ENCODE measurements around the gene SLC26A1.

The SLC26A1 gene

DNA sequence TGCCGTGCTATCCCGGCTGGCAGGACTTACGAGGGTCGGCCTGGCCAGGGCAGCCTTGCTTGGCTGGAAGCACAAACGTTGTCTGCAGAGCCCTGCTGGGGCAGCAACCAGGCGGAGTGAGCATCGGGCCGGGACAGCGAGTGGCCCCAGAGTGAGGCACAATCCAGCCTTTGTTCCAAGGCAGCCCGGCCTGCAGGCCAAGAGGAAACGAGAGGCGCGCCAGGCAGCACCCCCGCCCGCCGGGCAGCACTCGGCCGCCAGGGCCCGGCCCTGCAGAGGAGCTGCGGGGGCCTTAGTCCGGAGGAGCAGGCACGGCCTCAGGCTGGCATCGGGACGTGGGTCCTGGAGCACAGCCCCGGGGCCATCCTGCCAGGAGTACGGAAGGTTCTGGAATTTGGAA, 42.3 kb upstream of the SLC26A1 start:
- TF ChIP-seq POLR2A (IDR thresholded peaks at IDR 0.05; ENCODE audit: low read depth, low read length), result no peak
- no peak for DNase-seq (ENCODE audit: insufficient read length)
- no peak for FAIRE-seq

DNA sequence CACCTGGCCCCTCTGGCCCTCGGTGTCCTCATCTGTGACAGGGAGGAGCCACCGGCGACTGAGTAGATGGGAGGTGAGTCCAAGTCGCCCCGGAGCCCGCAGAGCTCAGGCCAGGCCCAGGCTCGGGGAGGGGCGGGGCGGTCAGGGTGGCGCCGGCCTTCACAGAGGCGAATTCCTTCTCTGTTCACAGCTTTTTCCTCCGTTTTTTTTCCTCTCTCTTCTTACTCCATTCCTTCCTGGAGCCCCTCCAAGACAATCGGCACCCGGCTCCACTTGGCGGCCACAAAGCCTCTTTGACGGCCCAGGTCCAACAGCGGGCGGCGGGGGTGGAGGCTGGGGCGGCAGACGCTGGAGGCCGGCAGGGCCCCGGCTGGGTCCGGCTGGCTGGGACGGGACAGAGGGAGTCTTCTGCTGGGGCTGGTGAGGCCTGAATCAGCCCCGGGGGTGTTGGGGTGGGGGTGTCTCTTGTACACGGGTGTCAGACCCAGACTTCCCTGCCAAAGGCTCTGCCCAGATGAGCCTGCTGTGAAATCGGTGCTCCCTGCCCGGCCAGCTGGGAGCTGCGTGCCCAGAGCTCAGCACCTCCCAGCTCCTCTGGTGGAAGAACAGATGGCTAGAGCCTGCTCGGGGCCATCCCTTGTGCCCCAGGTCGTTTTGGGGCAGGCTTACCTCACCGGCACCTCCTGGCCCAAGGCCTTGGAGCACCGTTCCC, 40.8 kb upstream of the SLC26A1 start:
- TF ChIP-seq TAF1 (IDR thresholded peaks at IDR 0.05; ENCODE audit: borderline replicate concordance, low read depth, low read length) (no peak), POLR2AphosphoS5 (IDR thresholded peaks at IDR 0.05; ENCODE audit: low read depth, low read length) (no peak), POLR2A (IDR thresholded peaks at IDR 0.05; ENCODE audit: low read depth, low read length) (no peak)
- FAIRE-seq (no peak), DNase-seq (ENCODE audit: insufficient read length) (no peak)

DNA sequence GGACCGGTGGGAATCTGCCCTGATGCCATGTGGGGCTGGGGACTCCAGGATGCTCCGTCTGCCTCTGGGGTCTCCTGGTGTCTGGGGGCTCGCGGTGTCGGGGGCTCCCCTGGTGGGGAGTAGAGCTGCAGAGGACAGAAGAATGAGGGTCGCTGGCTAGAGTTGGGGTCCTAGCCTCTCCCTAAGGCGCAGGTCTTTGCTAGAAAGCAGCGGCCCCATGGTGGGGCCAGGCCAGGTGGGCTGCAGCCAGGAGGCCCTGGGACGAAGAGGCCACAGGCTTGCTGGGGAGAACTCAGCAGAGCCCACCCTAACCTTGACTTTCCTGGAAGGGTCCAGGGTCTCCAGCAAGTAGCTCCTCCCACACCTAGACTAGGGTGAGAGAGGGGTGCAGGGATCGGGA, 39.7 kb upstream of the SLC26A1 start:
- TF ChIP-seq POLR2A (IDR thresholded peaks at IDR 0.05; ENCODE audit: low read depth, low read length) (no peak), TAF1 (IDR thresholded peaks at IDR 0.05; ENCODE audit: borderline replicate concordance, low read depth, low read length) (no peak), POLR2AphosphoS5 (IDR thresholded peaks at IDR 0.05; ENCODE audit: low read depth, low read length) (no peak)
- no peak for FAIRE-seq
- DNase-seq (ENCODE audit: insufficient read length), result no peak

DNA sequence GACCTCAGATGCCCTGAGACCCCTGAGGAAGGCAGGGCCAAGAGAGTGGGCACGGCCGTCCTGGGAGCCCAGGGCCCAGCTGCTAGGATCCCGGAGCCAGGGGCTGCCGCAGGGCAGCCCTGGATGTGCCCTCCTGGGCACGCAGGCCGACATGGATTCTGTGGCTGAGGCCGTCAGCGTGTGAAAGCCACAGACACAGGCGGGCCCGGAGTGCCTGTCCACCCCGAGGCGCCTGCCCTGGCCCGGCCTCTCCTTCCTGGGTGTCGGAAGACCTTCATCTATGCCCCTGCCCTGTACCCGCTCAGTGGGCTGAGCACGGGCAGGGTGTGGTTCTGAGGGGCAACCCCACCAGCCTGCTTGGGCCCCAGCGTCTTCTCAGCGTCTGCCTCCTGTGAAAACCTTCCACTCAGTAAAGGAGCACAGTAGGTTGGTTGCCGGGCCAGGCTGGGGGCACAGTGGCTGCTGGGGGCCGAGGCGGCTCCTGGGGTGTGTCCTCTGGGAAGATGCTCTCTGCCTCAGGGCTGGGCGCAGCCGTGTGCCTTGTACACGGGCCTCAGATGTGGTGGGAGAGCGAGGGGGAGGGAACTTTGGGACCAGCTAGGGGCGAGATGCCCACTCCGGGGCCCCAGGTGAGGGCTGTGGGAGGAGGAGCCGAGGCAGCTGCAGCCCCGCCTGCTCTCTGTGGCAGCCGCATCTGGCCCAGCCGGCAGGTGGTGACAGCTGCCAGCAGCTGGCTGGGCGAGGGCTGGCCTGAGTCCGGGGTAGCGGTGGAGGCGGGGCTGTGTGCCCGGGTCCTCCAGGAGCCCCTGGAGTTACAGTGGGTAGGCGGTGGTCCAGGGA, 39.0 kb upstream of the SLC26A1 start:
- no peak for FAIRE-seq
- no peak for DNase-seq (ENCODE audit: insufficient read length)
- no peak for TF ChIP-seq TAF1 (IDR thresholded peaks at IDR 0.05; ENCODE audit: borderline replicate concordance, low read depth, low read length)
- no peak for TF ChIP-seq POLR2AphosphoS5 (IDR thresholded peaks at IDR 0.05; ENCODE audit: low read depth, low read length)
- TF ChIP-seq POLR2A (IDR thresholded peaks at IDR 0.05; ENCODE audit: low read depth, low read length), result no peak

DNA sequence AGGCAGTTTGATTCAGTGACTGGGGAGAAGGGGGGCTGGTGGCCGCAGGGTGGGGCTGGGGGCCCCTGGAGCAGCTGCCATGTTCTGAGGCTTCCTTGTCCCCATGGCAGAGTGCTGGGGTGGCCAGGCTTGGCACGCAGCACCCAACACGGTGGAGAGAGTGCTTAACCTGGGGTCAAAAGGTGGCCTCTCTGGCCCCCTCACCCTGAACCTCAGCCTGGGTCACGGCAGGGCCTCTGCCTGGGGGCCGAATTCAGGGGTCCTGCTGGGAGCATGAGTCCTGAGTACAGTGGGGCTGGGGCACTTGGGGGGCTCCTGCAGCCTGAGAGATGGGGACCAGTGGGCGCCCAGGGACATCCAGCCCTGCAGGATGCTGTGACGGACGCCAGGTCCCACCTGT, 38.1 kb upstream of the SLC26A1 start:
- no peak for FAIRE-seq
- TF ChIP-seq TAF1 (IDR thresholded peaks at IDR 0.05; ENCODE audit: borderline replicate concordance, low read depth, low read length) (no peak), POLR2AphosphoS5 (IDR thresholded peaks at IDR 0.05; ENCODE audit: low read depth, low read length) (no peak), POLR2A (IDR thresholded peaks at IDR 0.05; ENCODE audit: low read depth, low read length) (no peak)
- no peak for DNase-seq (ENCODE audit: insufficient read length)

DNA sequence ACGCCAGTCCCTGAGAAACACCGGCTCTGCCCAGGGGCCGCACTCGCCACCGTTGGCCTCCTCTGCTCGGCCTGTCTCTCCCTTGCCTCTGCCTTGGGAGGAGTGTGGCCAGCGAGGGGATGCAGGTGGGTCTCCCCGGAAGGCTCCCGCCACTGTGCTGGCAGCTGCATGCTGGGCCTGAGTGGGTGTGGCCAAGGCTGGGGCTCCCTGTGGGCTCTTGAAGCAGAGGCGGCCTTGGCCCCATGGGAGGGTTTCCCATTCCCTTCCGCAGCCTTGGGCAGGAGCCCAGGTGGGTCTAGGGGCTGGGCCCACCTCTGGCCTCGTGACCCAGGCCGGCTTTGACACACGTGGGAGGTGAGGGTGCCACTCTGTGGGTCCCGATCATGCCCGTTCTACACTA, 37.4 kb upstream of the SLC26A1 start:
- FAIRE-seq (no peak), DNase-seq (ENCODE audit: insufficient read length) (no peak)
- no peak for TF ChIP-seq TAF1 (IDR thresholded peaks at IDR 0.05; ENCODE audit: borderline replicate concordance, low read depth, low read length)
- TF ChIP-seq POLR2A (IDR thresholded peaks at IDR 0.05; ENCODE audit: low read depth, low read length), result no peak
- TF ChIP-seq POLR2AphosphoS5 (IDR thresholded peaks at IDR 0.05; ENCODE audit: low read depth, low read length), result no peak

DNA sequence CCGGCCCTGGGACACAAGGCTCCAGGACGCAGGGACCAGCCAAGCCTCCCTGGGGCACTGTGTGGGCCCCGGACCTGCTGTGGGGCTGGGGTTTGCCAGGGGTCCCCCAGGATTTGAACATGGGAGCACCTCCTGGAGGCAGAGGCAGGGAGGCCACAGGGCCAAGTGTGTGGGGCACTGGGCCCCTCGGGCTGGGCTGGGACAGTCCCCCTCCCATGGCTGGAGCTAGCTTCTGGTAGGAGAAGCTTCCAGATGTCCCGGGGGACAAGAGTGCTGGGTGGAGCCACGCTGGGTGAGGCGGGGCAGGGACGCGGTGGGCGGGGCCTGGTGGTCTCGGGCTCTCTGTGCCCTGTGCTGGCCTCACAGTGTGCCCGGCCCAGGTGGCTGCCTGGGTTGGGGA, 36.8 kb upstream of the SLC26A1 start:
- no peak for FAIRE-seq
- DNase-seq (ENCODE audit: insufficient read length), result no peak
- TF ChIP-seq POLR2A (IDR thresholded peaks at IDR 0.05; ENCODE audit: low read depth, low read length), result no peak
- TF ChIP-seq TAF1 (IDR thresholded peaks at IDR 0.05; ENCODE audit: borderline replicate concordance, low read depth, low read length), result no peak

DNA sequence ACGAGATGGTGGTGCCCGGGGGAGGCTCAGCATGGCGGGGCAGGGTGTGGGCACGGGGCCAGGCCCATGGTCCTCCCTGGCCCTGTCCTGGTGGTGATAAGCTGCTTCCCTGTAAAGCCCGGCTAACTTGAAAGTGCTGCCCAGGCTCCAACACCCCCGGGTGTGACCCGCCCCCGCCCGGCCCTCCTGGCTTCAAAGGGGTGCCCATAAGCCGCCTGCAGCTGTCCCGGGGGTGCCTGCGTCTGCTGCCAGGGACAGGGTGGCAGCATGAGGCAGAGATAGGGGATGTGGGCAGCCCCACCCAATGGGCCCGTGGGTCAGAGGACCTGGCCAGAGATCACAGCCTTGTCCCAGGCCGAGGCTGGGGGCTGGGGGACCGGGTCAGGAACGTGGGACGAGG, 36.3 kb upstream of the SLC26A1 start:
- DNase-seq (ENCODE audit: insufficient read length), result no peak
- TF ChIP-seq POLR2A (IDR thresholded peaks at IDR 0.05; ENCODE audit: low read depth, low read length) (no peak), POLR2AphosphoS5 (IDR thresholded peaks at IDR 0.05; ENCODE audit: low read depth, low read length) (no peak), TAF1 (IDR thresholded peaks at IDR 0.05; ENCODE audit: borderline replicate concordance, low read depth, low read length) (no peak)

DNA sequence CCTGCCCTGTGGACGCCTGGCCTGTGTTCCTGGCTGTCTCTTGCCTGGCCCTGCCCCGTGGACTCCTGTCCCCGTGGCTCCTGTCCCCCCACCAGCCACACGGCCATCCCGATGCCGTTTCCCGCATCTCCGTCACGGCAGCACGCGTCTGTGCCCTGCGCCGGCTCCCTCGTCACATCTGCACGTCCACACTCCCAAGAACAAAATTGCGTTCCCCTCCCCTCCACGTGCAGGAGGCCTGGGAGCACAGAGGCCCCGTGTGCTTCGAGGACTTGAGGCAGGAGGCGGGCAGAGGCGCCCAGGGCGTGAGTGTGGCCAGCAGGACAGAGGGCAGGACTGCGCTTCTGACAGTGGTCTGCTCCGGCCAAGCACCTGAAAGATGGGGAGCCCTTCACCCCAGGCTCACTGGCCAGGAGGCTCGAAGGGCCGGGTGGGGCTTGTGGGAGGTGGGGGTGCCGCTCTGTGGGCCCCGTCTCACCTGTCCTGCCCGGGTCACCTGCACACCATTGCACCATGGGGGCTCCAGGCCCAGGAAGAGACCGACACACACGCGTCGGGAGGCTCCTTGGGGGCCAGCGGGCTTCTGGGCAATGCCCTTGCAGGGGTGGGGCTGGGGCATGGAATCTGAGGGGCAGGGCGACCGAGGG, 35.5 kb upstream of the SLC26A1 start:
- DNase-seq (ENCODE audit: insufficient read length), result no peak
- TF ChIP-seq TAF1 (IDR thresholded peaks at IDR 0.05; ENCODE audit: borderline replicate concordance, low read depth, low read length) (no peak), POLR2A (IDR thresholded peaks at IDR 0.05; ENCODE audit: low read depth, low read length) (no peak)
- no peak for FAIRE-seq

More for the DNA sequence above, 36.3 kb upstream of the SLC26A1 start:
- no peak for FAIRE-seq

DNA sequence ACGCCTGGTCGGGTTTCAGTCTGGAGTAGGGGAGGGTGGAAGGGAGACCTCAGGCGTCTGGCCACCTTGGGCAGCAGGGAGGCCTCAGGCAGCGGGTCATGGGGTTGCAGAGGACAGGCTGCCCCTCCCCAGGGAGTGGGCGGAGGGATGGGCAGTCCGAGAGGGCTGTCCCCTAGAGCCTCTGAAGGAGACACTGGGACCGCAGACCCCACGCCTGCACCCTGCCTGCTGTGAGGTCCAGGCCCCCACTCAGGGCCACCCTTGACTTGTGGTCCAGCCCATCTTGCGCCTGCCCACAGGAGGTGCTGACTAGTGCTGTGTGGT, 34.7 kb upstream of the SLC26A1 start:
- no peak for DNase-seq (ENCODE audit: insufficient read length)
- FAIRE-seq, result no peak
- TF ChIP-seq POLR2AphosphoS5 (IDR thresholded peaks at IDR 0.05; ENCODE audit: low read depth, low read length) (no peak), POLR2A (IDR thresholded peaks at IDR 0.05; ENCODE audit: low read depth, low read length) (no peak), TAF1 (IDR thresholded peaks at IDR 0.05; ENCODE audit: borderline replicate concordance, low read depth, low read length) (no peak)

DNA sequence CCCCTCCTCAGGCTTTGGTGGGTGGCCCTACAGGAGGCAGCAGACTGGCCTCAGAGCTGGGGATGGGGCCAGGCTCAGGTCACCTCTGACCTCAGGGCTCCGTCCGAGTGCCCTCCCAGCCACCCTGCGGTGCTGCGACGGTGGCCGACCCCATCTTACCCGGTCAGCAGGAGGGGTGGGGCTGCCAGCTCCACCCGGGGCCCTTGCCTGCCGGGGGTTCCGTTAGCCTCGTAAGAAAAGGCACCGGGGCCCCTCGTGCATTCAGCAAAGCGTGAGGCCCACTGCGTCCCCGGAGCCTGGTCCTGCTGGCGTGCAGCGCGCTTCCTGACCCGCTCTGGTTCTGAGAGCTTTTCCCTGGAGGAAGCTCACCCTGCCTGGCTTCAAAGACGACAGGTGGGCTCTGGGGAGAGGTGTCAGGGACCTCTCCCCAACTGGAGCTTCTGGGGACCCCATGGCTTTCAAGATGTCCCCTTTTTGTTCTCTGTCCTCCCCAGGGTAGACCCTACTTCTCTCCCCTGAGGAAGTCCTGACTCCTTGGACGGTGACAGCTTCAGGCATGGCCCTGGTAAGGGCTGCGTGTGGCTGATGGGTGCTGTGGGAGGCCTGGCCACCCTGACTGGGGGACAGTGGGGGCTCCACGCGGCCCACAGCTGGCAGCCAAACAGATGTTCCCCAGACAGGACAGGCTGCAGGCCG, 34.2 kb upstream of the SLC26A1 start:
- TF ChIP-seq TAF1 (IDR thresholded peaks at IDR 0.05; ENCODE audit: borderline replicate concordance, low read depth, low read length), result no peak
- DNase-seq (ENCODE audit: insufficient read length) (no peak), FAIRE-seq (no peak)

DNA sequence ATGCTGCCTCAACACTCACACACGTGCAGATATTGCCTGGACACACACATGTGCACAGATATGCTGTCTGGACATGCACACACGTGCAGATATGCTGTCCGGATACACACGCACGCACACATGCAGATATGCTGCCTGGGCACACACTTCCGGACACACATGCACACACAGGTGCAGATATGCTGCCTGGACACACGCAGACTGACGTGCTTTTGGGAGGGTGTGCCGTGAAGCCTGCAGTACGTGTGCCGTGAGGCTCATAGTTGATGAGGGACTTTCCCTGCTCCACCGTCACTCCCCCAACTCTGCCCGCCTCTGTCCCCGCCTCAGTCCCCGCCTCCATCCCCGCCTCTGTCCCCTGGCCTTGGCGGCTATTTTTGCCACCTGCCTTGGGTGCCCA, 32.9 kb upstream of the SLC26A1 start:
- FAIRE-seq (no peak), DNase-seq (ENCODE audit: insufficient read length) (peak; percentile 82)
- TF ChIP-seq POLR2A (IDR thresholded peaks at IDR 0.05; ENCODE audit: low read depth, low read length) (no peak), POLR2AphosphoS5 (IDR thresholded peaks at IDR 0.05; ENCODE audit: low read depth, low read length) (no peak), TAF1 (IDR thresholded peaks at IDR 0.05; ENCODE audit: borderline replicate concordance, low read depth, low read length) (no peak)
